Erythroblast (primary cell): ENCODE results near the gene SH2D7.

ENCODE experiments used
- GATA1 ChIP-seq: IDR thresholded peaks from 2 replicates; pipeline ENCODE4 v1.6.1; 2011; ENCODE audit warnings: low read depth, mild to moderate bottlenecking, control low read depth, low read length, moderate library complexity
- POLR2A ChIP-seq: IDR thresholded peaks from 2 replicates; pipeline ENCODE4 v1.6.1; 2011; ENCODE audit warnings: mild to moderate bottlenecking, low read length

- TF ChIP-seq POLR2A (no peak), GATA1 (no peak)
These were observed 33.9 kb upstream of the SH2D7 start for GRCh38 chr15:78058401-78058935.
